Measurements from ENCODE around the gene SHISAL1. TPM values are rescaled to one million over a fixed set of nuclear protein-coding genes. Genes with fewer than 3 reads are reported as not detected.

SHISAL1 gene
- total RNA-seq, 4 donors from 2014 or later, result 0.17 to 0.89 (median 0.22) TPM

GRCh38 chr22:44200855-44201550, 111.7 kb downstream of the SHISAL1 start:
- H3K9me3 ChIP-seq, result no peaks in the 10 kb centered on the region
- no peaks in the 10 kb centered on the region for H3K4me1 ChIP-seq
- no peak for DNase-seq (ENCODE audit: low spot score in 2 of 2)
- no peak overlapping the region for H3K27ac ChIP-seq
- H3K36me3 ChIP-seq, result no peaks in the 10 kb centered on the region
- 79% methylated on average over 13 of the region's 17 CpGs for WGBS
- TF ChIP-seq EP300 (IDR thresholded peaks at IDR 0.05), result no peak
- no peak for TF ChIP-seq POLR2AphosphoS5 (IDR thresholded peaks at IDR 0.05)
- TF ChIP-seq POLR2A (IDR thresholded peaks at IDR 0.05), result no peak
- no peak for TF ChIP-seq CTCF (IDR thresholded peaks at IDR 0.05)
- H3K27me3 ChIP-seq, result peaks cover 34% of the 10 kb centered on the region
- no peak overlapping the region for H3K4me3 ChIP-seq

- Histone ChIP-seq H3K36me3 (no peaks in the 10 kb centered on the region), H3K9me3 (no peaks in the 10 kb centered on the region), H3K4me1 (no peaks in the 10 kb centered on the region), H3K27me3 (peaks cover 38% of the 10 kb centered on the region), H3K27ac (no peak overlapping the region), H3K4me3 (no peak overlapping the region)
- 100% methylated on average over 3 of the region's 6 CpGs for WGBS
- DNase-seq (ENCODE audit: low spot score in 2 of 2), result no peak
- no peak for TF ChIP-seq CTCF (IDR thresholded peaks at IDR 0.05)
These were observed 112.3 kb downstream of the SHISAL1 start for GRCh38 chr22:44200451-44200850.

GRCh38 chr22:44199866-44200265, 112.9 kb downstream of the SHISAL1 start:
- no peaks in the 10 kb centered on the region for H3K4me1 ChIP-seq
- no peaks in the 10 kb centered on the region for H3K36me3 ChIP-seq
- H3K27ac ChIP-seq, result no peak overlapping the region
- no peak overlapping the region for H3K4me3 ChIP-seq
- WGBS, result 88% methylated on average over 5 of the region's 5 CpGs
- DNase-seq (ENCODE audit: low spot score in 2 of 2), result no peak
- H3K9me3 ChIP-seq, result no peaks in the 10 kb centered on the region
- H3K27me3 ChIP-seq, result peaks cover 42% of the 10 kb centered on the region
- TF ChIP-seq EP300 (IDR thresholded peaks at IDR 0.05), result no peak
- TF ChIP-seq CTCF (IDR thresholded peaks at IDR 0.05), result no peak
- TF ChIP-seq POLR2A (IDR thresholded peaks at IDR 0.05), result no peak
- TF ChIP-seq POLR2AphosphoS5 (IDR thresholded peaks at IDR 0.05), result no peak

GRCh38 chr22:44199164-44199563, 113.6 kb downstream of the SHISAL1 start:
- no peak for DNase-seq (ENCODE audit: low spot score in 2 of 2)
- H3K4me1 ChIP-seq, result no peaks in the 10 kb centered on the region
- H3K27ac ChIP-seq, result no peak overlapping the region
- no peak overlapping the region for H3K4me3 ChIP-seq
- H3K9me3 ChIP-seq, result no peaks in the 10 kb centered on the region
- TF ChIP-seq CTCF (IDR thresholded peaks at IDR 0.05), result no peak
- TF ChIP-seq POLR2AphosphoS5 (IDR thresholded peaks at IDR 0.05), result no peak
- no peak for TF ChIP-seq EP300 (IDR thresholded peaks at IDR 0.05)
- no peak for TF ChIP-seq POLR2A (IDR thresholded peaks at IDR 0.05)
- peaks cover 45% of the 10 kb centered on the region for H3K27me3 ChIP-seq
- no peaks in the 10 kb centered on the region for H3K36me3 ChIP-seq
- 89% methylated on average over 2 of the region's 2 CpGs for WGBS

- Histone ChIP-seq H3K36me3 (no peaks in the 10 kb centered on the region), H3K27me3 (peaks cover 39% of the 10 kb centered on the region), H3K4me3 (no peak overlapping the region), H3K9me3 (no peaks in the 10 kb centered on the region), H3K27ac (no peak overlapping the region), H3K4me1 (no peaks in the 10 kb centered on the region)
- TF ChIP-seq EP300 (IDR thresholded peaks at IDR 0.05), result no peak
- no peak for TF ChIP-seq POLR2AphosphoS5 (IDR thresholded peaks at IDR 0.05)
- no peak for TF ChIP-seq POLR2A (IDR thresholded peaks at IDR 0.05)
- no peak for TF ChIP-seq CTCF (IDR thresholded peaks at IDR 0.05)
- 82% methylated on average over 2 of the region's 2 CpGs for WGBS
- no peak for DNase-seq (ENCODE audit: low spot score in 2 of 2)
These were observed 115.5 kb downstream of the SHISAL1 start for GRCh38 chr22:44197271-44197670.
